ENCODE measurements around the gene DHDH.

DHDH gene

GRCh38 chr19:48968813-48969218 lies 35.3 kb downstream of the DHDH start:
- no peak for DNase-seq

DNA sequence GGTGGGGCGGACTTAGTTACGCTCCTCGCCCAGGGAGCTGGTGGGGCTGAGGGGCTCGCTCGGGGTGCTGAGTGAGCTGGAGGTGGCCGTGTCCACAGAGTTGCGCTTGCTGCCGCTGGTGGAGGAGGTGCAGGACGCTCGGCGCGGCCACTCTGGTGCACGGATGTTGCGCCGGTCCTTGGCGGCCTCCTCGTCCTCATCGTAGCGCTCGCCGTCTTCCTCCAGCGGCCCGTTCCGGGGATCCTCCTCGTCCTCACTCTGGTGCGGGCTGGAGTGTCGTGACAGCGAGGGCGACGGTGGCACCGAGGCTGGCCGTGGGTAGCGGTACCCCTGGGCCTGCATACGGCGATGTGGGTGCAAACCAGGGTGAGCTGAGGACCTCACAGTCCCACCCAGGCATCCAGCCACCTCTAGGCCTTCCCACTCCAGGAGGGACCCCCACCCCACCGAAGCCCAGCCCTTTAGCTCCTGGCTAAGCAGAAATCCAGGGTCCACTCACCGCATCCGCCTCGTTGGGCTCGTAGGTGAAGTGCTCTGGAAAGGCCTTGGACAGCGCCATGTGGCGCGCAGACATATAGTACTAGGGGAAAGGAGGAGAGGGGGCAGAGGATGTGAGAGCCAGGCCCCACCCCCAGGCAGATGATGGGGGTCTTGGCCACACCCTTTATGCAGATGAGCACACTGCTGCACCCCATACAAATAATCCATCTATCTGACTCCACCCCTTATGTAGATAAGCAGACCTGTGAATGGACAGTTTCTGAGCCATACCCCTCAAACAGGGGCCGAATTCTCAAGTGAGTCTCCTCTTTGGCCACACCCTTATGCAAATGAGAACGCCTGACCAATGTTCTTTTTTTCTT lies 36.0 kb downstream of the DHDH start:
- no peak for DNase-seq

DNA sequence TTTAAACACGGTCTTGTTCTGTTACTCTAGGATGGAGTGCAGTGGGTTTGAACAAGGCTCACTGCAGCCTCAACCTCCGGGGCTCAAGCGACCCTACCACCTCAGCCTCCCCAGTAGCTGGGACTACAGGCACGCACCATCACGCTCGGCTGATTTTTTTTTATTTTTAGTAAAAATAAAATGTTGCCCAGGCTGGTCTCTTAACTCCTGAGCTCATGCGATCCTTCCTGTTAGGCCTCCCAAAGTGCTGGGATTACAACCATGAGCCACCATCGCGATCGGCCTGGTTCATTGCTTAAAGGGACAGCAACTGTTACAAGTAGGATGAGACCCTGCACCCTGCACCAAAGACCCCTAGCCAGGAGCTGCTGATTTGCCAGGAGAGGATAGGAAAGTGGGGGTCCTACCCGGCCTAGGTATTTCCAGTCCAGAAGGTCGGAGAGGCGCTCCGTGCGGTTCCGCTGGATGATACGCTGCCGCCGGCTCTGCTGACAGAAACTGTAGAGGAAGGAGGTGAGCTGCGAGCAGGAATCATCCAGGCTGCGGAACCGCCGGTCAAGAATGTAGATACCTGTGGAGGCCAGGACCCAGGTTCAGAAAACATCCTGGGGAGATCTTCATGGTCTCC lies 36.8 kb downstream of the DHDH start:
- no peak for DNase-seq

- peak; percentile 42 for DNase-seq
Measured at GRCh38 chr19:48970923-48971395, 37.5 kb downstream of the DHDH start.

GRCh38 chr19:48975947-48976847 lies 42.7 kb downstream of the DHDH start:
- no peak for DNase-seq

DNA sequence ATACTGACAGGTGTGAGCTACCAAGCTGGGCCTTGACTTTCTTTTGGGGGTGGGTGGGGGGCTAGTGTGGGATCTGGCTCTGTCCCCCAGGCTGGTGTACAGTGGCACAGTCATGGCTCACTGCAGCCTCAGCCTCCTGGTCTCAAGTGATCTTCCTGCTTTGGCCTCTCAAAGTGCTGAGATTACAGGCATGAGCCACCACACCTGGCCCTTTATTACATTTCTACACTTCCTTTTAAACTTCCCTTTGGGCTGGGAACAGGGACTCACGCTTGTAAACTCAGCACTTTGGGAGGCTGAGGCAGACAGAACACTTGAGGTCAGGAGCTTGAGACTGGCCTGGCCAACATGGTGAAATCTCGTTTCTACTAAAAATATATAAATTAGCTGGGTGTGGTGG lies 43.6 kb downstream of the DHDH start:
- DNase-seq = no peak

- DNase-seq = no peak
Measured at GRCh38 chr19:48982280-48982679, 48.8 kb downstream of the DHDH start.

GRCh38 chr19:48985711-48986110 lies 52.2 kb downstream of the DHDH start:
- DNase-seq = no peak

- DNase-seq = no peak
Measured at GRCh38 chr19:48986211-48986610, 52.7 kb downstream of the DHDH start.

DNA sequence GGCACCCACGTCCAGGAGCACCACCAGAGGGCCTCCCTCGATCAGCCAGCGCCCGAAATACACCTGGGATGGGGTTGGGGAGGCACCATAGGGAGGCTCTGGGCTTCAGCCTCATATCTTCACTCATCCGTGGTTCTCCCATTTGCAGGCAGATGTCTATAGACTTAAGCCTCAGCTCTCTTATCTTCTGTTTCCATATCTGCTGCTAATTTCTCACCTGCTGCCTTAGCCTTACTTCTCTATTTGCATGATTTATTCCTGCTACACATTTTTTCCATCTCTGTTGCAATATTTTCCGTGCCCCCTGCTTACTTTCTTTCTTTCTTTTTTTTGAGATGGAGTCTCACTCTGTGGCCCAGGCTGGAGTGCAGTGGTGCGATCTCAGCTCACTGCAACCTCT lies 53.8 kb downstream of the DHDH start:
- DNase-seq = no peak

DNA sequence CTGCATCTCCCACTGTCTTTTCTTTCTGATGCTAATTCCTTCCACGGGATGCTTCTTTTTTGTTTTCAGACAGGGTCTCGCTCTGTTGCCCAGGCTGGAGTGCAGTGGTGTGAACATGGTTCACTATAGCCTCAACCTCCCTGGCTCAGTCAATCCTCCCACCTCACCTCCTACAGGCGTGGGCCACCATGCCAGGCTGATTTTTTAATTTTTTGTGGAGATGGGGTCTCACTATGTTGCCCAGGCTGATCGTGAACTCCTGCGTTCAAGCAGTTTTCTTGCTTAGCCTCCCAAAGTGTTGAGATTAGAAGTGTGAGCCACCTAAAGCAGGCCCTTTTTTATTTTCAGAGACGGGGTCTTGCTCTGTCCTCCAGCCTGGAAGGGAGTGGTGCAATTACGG lies 54.8 kb downstream of the DHDH start:
- DNase-seq = no peak

DNA sequence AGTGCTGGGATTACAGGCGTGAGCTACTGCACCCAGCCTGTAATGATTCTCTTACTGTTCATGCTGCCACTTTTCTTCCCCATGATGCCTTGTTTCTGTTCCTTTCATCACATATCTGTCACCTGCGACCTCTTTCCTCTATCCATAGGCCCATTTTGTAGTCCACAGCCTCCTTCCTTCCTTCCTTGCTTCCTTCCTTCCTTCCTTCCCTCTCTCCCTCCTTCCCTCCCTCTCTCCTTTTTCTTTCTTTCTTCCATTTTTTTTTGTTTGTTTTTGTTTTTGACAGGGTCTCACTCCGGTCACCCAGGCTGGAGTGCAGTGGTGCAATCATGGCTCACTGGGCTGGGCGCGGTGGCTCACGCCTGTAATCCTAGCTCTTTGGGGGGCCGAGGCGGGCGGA lies 55.4 kb downstream of the DHDH start:
- no peak for DNase-seq

DNA sequence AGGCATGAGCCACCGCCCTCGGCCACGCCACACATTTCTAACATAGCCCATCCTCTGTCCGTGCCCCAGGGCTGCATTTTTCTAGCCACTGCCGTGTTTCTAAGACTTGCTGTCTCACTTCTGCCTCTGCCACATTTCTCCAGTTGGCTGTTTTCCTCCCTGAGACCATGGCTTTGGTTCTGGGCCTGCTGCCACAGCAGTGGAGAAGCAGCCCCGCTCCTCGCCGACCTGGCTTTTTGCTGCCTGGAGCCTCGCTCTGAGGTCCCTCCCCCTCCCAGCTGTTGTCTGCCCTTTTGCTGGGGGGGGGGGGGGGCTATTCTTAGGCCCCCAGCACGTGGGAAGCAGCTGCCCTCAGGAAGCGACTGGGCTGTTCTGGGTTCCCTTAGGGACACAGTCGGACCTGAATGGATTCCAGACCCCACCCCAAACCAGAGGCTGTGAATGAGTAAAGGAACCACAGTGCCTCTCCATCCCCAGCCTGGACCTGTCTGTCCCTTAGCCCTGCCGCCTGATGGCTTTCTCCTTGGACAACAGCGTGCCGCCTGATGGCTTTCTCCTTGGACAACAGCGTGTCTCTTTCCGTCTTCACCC lies 56.3 kb downstream of the DHDH start:
- no peak for DNase-seq

DNA sequence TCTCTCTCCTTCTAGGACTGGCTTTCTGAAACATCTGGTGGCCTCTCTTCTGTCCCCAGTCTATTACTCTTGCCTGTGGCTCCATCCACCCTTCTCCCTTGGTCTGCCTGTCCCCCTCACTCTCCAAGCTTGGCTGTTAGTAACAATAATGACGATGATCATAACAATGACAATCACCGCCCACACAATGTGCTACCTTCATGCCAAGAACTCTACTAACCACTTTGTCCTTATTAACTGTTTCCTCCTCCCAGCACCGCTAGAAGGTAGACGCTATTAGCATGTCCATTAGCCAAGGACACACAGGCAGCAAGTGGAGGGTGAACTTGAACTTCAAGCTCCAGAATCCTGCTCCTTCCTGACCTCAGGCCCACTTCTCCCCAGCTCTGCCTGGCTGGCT lies 56.9 kb downstream of the DHDH start:
- no peak for DNase-seq

DNA sequence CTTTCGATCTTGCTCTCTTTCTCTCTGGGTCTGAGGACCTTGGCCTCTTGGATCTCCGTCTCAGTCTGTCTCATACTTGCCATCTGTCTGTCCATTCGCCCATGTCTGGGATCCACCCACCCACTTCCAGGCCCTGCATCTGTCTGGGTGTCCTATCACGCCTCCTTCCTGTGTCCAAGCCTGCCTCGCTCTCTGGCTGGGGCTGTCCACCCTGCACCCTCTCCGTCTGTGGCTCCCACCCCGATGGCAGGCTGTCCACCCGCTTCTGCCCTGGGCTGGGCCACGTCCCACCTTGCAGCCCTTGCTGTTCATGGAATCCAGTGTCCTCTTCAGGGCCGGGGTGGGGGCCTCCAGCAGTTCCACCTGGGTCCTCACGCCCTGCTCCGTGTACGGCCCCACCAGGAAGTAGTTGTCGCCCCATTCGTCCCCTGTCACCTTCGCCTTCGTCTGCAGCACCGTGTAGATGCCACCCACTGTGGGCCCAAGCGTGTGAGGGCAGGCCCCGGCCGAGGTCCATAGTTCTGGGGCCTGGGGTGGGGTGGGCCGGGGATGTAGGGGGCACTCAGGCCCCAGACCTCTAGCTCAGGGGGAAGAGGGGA lies 57.6 kb downstream of the DHDH start:
- no peak for DNase-seq

DNA sequence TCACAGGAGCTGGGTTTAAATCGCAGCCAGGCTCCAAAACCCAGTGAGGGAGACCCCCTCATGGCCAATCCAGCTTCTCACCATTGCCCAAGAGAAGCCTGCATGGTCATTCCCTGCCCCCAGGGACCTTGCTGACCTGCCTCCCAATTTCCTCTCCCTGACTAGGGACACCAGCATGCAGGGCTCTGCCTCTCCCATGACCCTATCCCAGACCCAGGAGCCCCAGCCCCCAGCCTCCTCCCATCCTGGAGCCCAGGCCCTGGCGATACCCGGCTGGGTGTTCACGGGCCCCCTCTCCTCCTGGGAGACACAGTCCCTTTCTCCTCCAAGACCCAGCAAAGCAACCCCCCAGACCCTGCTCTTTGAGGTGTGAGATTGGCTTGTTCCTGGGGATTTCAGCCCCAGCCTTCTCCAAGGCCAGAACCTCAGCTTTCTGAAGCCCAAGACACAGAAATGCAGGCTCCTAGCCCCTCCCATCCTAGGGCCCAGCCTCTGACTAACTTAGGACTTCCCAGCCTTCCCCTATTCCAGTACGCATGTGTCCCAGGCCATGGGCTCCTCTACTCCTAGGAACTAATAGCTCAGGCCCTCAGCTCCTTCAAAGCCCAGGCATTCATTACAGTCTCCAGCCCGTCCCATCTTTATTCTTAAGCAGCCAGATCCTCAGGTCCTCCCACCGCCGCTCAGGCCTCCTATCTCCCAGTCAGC lies 58.5 kb downstream of the DHDH start:
- no peak for DNase-seq

DNA sequence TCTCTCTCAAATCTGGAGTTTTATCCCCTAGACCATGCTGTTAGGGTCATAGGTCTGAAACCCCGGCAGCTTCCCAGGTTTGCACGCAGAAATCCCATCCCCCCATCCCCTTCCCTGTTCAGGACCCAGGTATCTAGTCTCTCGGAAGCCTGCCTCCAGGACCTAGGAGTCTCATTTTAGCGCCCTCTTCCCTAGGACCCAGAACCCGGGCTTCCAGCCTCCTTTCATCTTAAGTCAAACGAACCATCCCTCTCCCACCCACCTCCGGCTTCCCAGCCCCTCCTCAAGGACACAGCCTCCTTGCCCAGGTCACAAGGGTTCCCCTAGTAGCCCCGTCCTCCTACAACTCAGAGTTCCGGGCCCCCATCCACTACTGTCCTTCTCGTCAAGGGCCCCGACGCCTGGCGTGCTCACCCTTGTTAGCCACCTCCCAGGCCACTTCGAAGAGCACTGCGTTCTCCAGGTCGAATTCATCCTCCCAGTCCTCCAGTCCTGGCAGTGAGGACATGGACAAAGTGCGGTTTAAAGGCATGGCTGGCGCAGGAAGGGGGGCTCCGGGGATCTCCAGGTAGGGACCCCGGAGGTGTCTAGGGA lies 59.2 kb downstream of the DHDH start:
- no peak for DNase-seq

DNA sequence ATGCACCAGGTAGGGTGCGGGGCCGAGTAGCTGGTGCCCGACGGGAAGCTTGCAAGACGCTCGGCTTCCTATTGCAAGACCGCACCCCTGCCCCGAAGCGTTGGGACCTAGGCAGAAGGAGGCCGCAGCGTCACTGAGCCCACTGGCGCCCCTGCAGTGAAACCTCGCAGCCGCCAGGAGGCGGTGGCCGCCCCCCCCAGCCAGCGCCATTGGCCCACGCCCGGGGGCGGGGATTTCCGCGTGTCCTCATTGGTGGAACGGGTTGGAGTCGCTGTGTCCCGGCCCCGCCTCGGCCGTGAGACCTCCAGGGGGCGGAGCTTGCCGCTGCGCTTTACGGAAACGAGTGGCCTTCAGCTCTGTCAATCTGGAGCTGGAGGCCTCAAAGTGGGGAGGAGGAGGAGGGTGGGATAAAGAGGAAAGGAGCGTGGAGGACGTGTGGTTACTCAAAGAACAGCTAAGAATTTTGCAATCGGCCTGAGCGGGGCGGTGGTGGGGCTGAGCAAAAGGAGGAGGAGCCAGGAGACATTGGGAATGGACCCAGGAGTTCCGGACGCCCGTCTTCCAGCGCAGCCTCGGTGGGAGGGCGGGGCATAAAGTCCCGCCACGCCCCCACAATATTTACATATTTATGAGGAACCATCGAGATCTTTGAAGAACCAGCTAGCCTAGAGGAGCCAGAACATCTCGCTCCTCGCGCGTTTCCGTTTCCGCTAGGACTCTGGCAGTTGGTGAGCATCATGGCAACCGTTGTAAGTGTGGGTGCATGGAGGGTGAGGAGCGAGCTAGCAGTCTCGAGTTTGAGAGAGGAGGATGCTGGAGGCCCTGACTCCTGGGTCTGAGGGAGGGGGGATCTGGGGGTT lies 59.9 kb downstream of the DHDH start, which contains the start of the genes GYS1 and RUVBL2:
Gene GYS1 (minus strand): TSS at position 135 of the 860 bp plus-strand sequence. CDS start 197 bp downstream, outside the sequence.
Gene RUVBL2 (plus strand): TSS at position 713 of the 860 bp plus-strand sequence. CDS start 25 bp downstream, at position 738.
- DNase-seq = peak; percentile 97

GRCh38 chr19:48994035-48994386 lies 60.5 kb downstream of the DHDH start:
- no peak for DNase-seq

All from NCI-H1092 treated with DMSO at 0.1 percent for 48 hours (cell line).